GM18505 (cell line): Measurements from ENCODE around the gene C1QTNF9B.
"Not testable (repeated sequence)": the region's sequence is repeated elsewhere in the genome, so short reads cannot be mapped to it uniquely, and the experiment has no call there.

Source experiments
- ATAC-seq: cut with Tn5 transposase; IDR thresholded peaks from one replicate; pipeline ENCODE4 v1.9.1; 2021; ENCODE audit not compliant: unreplicated experiment
- POLR2A ChIP-seq: IDR thresholded peaks from 4 replicates; pipeline ENCODE4 v1.6.1; 2011; ENCODE audit warnings: borderline replicate concordance; ENCODE audit not compliant: insufficient read depth, insufficient read length; ENCODE audit errors: extremely low read depth

C1QTNF9B gene

GRCh38 chr13:23912469-23912868 is 15.2 kb upstream of the C1QTNF9B start:
- no peak for ATAC-seq
- no peak for TF ChIP-seq POLR2A

GRCh38 chr13:23909606-23910005 is 12.3 kb upstream of the C1QTNF9B start:
- no peak for TF ChIP-seq POLR2A
- ATAC-seq = no peak

- TF ChIP-seq POLR2A = no peak
- ATAC-seq = no peak
Observed at GRCh38 chr13:23905766-23906165, 8.5 kb upstream of the C1QTNF9B start.

GRCh38 chr13:23903906-23904280 is 6.6 kb upstream of the C1QTNF9B start:
- no peak for ATAC-seq
- TF ChIP-seq POLR2A = no peak

GRCh38 chr13:23902975-23903905 is 5.9 kb upstream of the C1QTNF9B start:
- ATAC-seq = no peak
- TF ChIP-seq POLR2A = no peak

- no peak for ATAC-seq
- no peak for TF ChIP-seq POLR2A
Observed at GRCh38 chr13:23901365-23901764, 4.1 kb upstream of the C1QTNF9B start.

- ATAC-seq = no peak
- no peak for TF ChIP-seq POLR2A
Observed at GRCh38 chr13:23899555-23899954, 2.3 kb upstream of the C1QTNF9B start.

- no peak for ATAC-seq
- no peak for TF ChIP-seq POLR2A
Observed at GRCh38 chr13:23898101-23898500, 799 bp upstream of the C1QTNF9B start.

- ATAC-seq = not testable (repeated sequence)
Observed at GRCh38 chr13:23894746-23895145, 2.6 kb downstream of the C1QTNF9B start.

GRCh38 chr13:23893791-23894190 is 3.5 kb downstream of the C1QTNF9B start:
- not testable (repeated sequence) for ATAC-seq

- TF ChIP-seq POLR2A = no peak
- peak; percentile 7 for ATAC-seq
Observed at GRCh38 chr13:23889615-23890607, 7.4 kb downstream of the C1QTNF9B start.

- ATAC-seq = peak; percentile 95
- peak; percentile 69 for TF ChIP-seq POLR2A
Observed at GRCh38 chr13:23888658-23889614, 8.4 kb downstream of the C1QTNF9B start, which contains the start of gene MIPEP. Gene MIPEP (minus strand): TSS chr13:23889400. CDS start chr13:23889320, 80 bp downstream.

GRCh38 chr13:23884361-23884760 is 12.9 kb downstream of the C1QTNF9B start:
- ATAC-seq = not testable (repeated sequence)

- no peak for TF ChIP-seq POLR2A
- ATAC-seq = no peak
Observed at GRCh38 chr13:23883255-23883654, 14.0 kb downstream of the C1QTNF9B start.

- ATAC-seq = not testable (repeated sequence)
Observed at GRCh38 chr13:23881402-23881800, 15.9 kb downstream of the C1QTNF9B start.

GRCh38 chr13:23880493-23881401 is 16.6 kb downstream of the C1QTNF9B start:
- ATAC-seq = not testable (repeated sequence)
